Naive B cell (primary cell): ENCODE data around the gene NKD2. TPM values are rescaled to one million over a fixed set of nuclear protein-coding genes. Genes with fewer than 3 reads are reported as not detected.

Experiments
- ATAC-seq, 2 donors: fragments of 150-1000 bp; cut with Tn5 transposase; 2 replicates each; pipeline ENCODE4 v1.10.0; 2021; ENCODE audit warnings: low read depth in 2 of 2, mild to moderate bottlenecking in 2 of 2, moderate library complexity in 2 of 2
- DNase-seq: peaks from one replicate; pipeline ENCODE4 v3.0.0; 2022
- H3K27ac Mint-ChIP-seq, 6 donors: one replicate each; pipeline ENCODE4 v1.8.0; 2020 to 2022; ENCODE audit warnings: mild to moderate bottlenecking in 6 of 6, mixed read lengths in 6 of 6, moderate library complexity in 5 of 6, inconsistent platforms in 2 of 6
- H3K27me3 Mint-ChIP-seq, 3 donors: one replicate each; pipeline ENCODE4 v1.8.0; 2021 to 2022; ENCODE audit warnings: mixed read lengths in 3 of 3, mild to moderate bottlenecking in 1 of 3
- H3K36me3 Mint-ChIP-seq, 2 donors: one replicate each; pipeline ENCODE4 v1.8.0; 2020 to 2022; ENCODE audit warnings: mixed read lengths in 2 of 2, inconsistent platforms in 1 of 2, mild to moderate bottlenecking in 1 of 2
- H3K4me1 Mint-ChIP-seq, 3 donors: one replicate each; pipeline ENCODE4 v1.8.0; 2020 to 2022; ENCODE audit warnings: mixed read lengths in 3 of 3, inconsistent platforms in 1 of 3, mild to moderate bottlenecking in 1 of 3, moderate library complexity in 1 of 3
- H3K4me3 Mint-ChIP-seq, 8 donors: one replicate each; pipeline ENCODE4 v1.8.0; 2020 to 2022; ENCODE audit warnings: mild to moderate bottlenecking in 8 of 8, mixed read lengths in 8 of 8, moderate library complexity in 8 of 8, inconsistent platforms in 2 of 8
- H3K9me3 Mint-ChIP-seq, 7 donors: one replicate each; pipeline ENCODE4 v1.8.0; 2020 to 2022; ENCODE audit warnings: mixed read lengths in 7 of 7, mild to moderate bottlenecking in 5 of 7, inconsistent platforms in 2 of 7, moderate library complexity in 1 of 7
- polyA plus RNA-seq, 6 donors: library from polyadenylated mRNA; unstranded; fragments of 300-500 nt; fragmentation: Illumina TruSeq; gene quantifications; one replicate each; pipeline ENCODE4 v1.2.3, GENCODE V29; 2021; ENCODE audit warnings: low read depth in 6 of 6

The NKD2 gene
- polyA plus RNA-seq, 6 donors from 2014 or later: 0.29 TPM; not detected in 5

DNA sequence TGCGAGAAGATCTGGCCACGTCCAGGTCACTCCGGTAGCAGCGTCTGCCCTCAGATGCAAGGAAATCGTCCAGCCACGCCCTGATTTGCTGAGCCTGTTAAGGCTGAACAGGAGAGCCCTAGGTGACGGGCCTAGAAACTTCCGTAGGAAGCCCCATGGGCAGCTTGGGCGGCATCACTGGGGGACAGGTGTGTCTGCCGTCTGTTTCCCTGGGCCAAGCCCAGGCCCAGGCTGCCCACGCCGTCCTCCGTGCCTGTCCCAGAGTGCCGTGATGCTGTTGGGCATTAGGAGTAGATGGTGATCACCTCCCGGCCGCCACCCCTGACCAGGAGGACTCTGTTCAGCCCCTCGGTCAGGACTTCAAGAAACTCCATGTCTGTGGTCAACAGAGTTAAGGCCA lies 43.5 kb downstream of the NKD2 start:
- Mint-ChIP-seq H3K4me1 (peaks cover 0 to 15% (median 11%) of the 10 kb centered on the region in 3 donors), H3K4me3 (peak overlapping the region in 1 of 8 donors; percentile 44), H3K9me3 (peaks cover 0 to 14% (median 0%) of the 10 kb centered on the region in 7 donors), H3K36me3 (peaks cover 4 to 9% of the 10 kb centered on the region in 2 donors), H3K27me3 (no peaks in the 10 kb centered on the region), H3K27ac (peak overlapping the region in 2 of 6 donors; percentile 29 to 64)
- DNase-seq: no peak
- no peak for ATAC-seq

DNA sequence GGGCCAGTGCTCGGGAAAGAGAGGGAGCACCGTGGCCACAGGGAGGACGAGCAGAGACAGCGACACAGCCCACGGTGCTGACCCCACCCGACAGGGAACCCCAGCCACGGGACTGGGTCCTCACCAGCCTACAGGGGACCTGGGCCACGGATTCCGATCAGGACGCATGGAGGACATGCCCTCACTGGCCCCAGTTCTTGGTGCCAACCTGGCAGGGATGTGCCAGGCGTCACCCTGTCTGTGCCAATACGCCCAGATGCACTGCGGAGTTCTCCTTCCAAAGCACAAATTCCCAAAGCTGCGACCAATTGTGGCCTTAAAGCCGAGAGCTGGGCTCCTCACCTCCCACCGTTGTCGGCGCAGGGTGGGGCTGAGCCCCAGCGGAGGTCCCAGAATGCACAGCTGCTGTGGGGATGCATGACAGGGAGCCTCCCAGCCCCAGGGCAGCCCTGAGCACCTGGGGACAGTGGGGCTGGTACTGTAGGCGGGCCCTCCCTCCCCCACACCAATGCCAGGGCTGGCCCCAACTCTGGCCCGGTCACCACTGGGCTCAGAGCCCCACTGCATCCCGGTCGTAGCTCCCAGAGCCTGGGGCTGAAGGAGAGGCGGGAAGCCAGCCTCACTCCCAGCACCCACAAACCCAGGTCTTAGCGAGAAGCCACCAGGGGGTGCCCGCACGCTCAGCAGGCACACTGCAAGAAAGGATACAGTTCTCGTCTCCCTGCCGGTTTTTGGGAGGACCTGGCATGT lies 44.2 kb downstream of the NKD2 start:
- H3K4me1 Mint-ChIP-seq: peaks cover 0 to 10% (median 8%) of the 10 kb centered on the region in 3 donors
- peak overlapping the region in 1 of 6 donors; percentile 64 for H3K27ac Mint-ChIP-seq
- ATAC-seq: no peak
- H3K36me3 Mint-ChIP-seq: peaks cover 4% of the 10 kb centered on the region in 2 donors
- no peak for DNase-seq
- peaks cover 0 to 7% (median 0%) of the 10 kb centered on the region in 7 donors for H3K9me3 Mint-ChIP-seq
- H3K27me3 Mint-ChIP-seq: no peaks in the 10 kb centered on the region
- H3K4me3 Mint-ChIP-seq: no peak overlapping the region

DNA sequence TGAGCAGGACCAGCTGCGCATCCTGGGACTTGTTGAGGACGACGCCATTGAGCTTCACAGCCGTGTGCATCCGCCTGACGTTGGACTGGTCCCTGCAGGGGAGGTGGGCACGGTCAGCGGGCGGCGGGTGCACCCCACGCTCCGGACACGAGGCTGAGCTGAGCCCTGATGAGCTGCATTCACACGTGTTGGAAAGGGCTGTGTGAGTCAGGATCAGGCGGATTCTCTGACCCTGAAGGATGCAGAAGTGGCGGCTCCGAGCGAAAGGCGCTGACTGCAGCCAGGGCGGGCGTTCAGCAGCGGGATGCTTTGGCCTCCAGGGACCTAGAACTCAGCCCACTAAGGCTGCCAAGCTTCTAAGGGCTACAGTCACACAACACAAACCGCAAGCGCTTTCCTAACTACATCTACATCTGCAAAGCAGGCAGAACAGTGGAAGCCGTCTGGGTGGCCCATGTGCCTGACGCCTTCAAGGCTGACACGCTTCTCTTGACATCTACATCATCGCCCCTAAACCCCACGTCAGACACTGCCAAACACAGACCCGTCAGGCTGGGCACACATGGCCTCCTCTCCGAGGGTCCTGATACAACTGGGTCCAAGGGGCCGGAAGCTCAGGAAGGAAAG lies 44.9 kb downstream of the NKD2 start:
- peaks cover 0 to 4% of the 10 kb centered on the region in 2 donors for H3K36me3 Mint-ChIP-seq
- peaks cover 0 to 5% (median 1%) of the 10 kb centered on the region in 3 donors for H3K4me1 Mint-ChIP-seq
- no peak for DNase-seq
- H3K9me3 Mint-ChIP-seq: no peaks in the 10 kb centered on the region
- H3K27me3 Mint-ChIP-seq: no peaks in the 10 kb centered on the region
- no peak overlapping the region for H3K4me3 Mint-ChIP-seq
- no peak for ATAC-seq
- no peak overlapping the region for H3K27ac Mint-ChIP-seq

DNA sequence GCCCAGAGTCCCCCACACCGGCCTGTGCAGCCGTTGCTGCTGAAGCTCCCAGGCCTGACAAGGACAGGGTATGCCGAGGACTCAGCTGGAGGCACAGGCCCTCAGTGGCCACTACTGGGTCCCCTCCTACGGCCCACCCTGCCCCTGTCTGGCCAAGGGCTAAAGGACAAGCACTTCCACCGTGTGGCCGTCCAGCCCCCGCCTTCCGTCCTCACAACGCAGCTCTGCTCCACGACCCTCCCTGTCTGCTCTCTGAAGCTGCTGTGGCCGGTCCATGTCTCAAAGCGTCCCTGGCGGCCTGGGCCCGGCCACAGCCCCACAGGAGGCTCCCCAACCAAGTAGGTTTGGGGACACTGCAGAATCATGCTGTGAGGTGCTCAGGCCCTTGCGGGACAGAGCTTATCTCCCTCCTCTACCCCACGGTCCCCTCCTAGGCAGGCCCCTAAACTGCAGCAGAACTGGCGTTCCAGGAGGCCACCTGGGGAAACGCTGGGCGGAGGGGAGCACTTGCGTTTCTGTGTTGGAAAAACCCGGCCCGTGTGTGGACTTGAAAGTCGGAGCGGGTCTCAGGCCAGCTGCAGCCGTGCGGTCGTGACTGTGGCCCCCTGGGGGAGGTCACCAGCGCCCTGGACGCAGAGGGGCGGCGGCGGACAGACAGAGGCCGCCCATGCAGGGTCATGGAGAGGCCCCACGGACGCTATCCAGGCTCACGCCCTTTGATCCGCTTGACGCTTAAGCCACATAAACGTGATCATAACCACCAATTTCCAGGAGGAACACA lies 45.6 kb downstream of the NKD2 start:
- Mint-ChIP-seq H3K27me3 (no peaks in the 10 kb centered on the region), H3K9me3 (no peaks in the 10 kb centered on the region), H3K27ac (peak overlapping the region in 2 of 6 donors; percentile 29 to 33), H3K4me3 (no peak overlapping the region), H3K4me1 (peaks cover 0 to 5% (median 0%) of the 10 kb centered on the region in 3 donors), H3K36me3 (peaks cover 0 to 4% of the 10 kb centered on the region in 2 donors)
- no peak for DNase-seq
- ATAC-seq: no peak

DNA sequence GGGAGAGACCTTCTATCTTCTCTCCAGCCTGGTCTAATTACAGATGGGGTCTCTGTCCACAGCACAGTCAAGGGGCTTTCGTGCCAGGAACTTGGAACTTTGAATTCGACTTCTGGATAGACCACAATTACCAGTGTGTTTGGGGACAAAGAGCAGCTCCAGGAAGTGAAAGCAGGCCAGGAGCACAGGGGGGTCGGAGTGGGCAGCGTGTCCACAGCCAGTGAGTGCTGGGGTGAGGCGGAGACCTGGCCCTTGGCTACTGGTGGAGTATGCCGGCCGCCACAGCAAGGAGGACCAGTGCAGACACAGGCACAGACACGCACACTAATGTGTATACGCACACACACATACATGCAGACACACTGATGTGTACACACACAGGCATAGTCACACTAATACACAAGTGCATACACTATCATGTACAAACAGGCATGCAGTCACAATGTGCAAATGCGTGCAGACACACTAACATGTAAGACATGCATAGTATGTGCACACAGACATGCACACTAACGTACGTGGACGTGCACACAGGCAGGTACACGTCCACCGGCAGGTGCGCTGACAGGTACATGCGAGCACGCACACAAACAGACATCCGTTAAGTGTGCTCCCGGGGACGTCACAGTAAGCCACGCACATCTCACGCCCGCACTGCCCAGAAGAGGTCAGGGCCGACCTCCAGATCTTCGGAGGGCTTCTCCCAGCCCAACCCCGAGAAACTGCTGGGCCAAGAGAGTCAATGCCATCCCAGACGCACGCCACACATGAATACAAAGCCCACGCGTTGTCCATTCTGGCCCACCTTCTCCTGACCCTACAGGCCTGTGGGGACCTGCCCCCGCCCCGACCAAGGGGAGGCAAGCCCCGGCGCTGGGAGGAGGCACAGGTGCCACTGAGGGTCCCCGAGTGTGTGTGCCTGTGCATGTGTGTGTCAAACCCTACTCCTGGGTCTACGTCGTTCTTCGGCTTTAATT lies 46.5 kb downstream of the NKD2 start:
- H3K27me3 Mint-ChIP-seq: no peaks in the 10 kb centered on the region
- DNase-seq: no peak
- peaks cover 0 to 5% (median 0%) of the 10 kb centered on the region in 3 donors for H3K4me1 Mint-ChIP-seq
- peak overlapping the region in 2 of 6 donors; percentile 43 to 44 for H3K27ac Mint-ChIP-seq
- no peaks in the 10 kb centered on the region for H3K9me3 Mint-ChIP-seq
- no peak overlapping the region for H3K4me3 Mint-ChIP-seq
- no peak for ATAC-seq
- peaks cover 0 to 4% of the 10 kb centered on the region in 2 donors for H3K36me3 Mint-ChIP-seq

DNA sequence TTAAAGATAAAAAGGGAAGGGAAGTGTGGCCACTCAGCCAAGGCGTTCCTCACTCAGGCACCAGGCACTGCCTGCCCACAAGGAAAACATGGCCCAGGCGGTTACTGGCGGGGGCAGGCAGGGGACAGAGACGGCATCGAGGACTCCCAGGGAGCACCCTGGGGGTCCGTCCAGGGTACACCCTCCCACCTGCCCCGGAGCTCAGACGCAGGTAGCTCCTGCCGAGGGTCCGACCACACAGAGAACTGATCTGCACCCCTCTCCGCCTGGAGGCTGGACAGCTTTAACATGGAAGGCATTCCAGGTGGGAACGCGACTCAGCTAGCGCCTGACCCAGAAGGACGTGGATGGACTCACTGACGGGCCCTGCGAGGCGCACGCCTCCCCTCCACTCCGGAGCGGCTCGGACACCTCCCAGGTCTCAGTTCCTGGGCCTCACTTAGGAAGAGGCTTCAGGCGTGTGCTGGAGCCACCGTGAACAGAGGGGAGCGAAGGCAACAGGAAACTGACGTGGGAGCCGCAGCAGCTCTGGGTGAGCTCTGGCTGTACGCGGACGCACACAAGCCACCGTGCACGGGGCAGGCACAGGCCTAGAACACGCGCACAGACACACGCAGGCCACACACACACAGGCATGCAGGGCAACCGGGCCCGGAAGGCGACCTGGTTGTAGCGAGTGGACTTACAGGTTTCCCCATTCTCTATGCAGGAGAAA lies 47.5 kb downstream of the NKD2 start:
- Mint-ChIP-seq H3K4me3 (no peak overlapping the region), H3K4me1 (peaks cover 0 to 5% (median 0%) of the 10 kb centered on the region in 3 donors), H3K36me3 (peaks cover 0 to 4% of the 10 kb centered on the region in 2 donors), H3K27ac (no peak overlapping the region), H3K27me3 (no peaks in the 10 kb centered on the region), H3K9me3 (no peaks in the 10 kb centered on the region)
- ATAC-seq (no peak), DNase-seq (no peak)

DNA sequence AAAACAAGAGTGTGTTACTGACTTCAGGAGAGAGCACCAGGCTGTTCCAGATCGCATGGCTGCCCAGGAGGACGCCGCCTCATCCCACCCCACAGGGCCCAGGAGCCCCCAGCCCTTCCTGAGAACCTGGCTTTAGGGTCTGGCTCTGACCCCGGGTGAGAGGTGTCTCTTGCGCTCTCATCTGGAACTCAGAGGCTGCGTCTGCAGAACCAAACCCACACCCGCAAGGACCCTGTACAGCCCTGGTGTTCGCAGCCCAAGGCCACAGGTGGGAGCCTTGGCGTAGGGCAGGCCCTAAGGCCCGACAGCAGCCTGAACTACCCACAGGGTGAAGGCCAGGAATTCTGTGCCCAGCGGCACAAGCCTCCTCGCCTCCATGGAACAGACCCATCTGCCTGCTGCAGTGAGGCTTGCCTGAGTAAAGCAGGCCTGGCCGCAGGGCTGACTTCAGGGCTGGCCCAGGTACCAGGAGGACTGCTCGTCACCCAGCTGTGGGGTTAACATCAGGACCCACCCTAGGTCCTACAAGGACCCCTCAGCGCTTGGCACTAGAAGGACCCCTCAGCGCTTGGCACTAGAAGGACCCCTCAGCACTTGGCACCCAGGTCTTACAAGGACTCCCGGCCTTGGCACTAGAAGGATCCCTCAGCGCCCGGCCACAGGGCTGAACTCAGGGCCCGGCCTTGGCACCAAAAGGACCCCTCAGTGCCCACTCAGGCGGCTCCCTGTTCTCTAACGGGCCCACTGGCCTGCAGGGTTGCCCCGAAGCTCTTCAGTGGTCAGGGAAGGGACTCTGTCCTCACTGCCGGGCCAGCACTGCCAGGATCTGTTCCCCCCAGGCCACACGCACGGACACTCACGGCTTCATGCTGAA lies 48.2 kb downstream of the NKD2 start:
- no peak for ATAC-seq
- DNase-seq: no peak
- peaks cover 0 to 5% (median 0%) of the 10 kb centered on the region in 3 donors for H3K4me1 Mint-ChIP-seq
- H3K9me3 Mint-ChIP-seq: no peaks in the 10 kb centered on the region
- H3K27me3 Mint-ChIP-seq: no peaks in the 10 kb centered on the region
- H3K4me3 Mint-ChIP-seq: no peak overlapping the region
- peaks cover 0 to 4% of the 10 kb centered on the region in 2 donors for H3K36me3 Mint-ChIP-seq
- no peak overlapping the region for H3K27ac Mint-ChIP-seq

DNA sequence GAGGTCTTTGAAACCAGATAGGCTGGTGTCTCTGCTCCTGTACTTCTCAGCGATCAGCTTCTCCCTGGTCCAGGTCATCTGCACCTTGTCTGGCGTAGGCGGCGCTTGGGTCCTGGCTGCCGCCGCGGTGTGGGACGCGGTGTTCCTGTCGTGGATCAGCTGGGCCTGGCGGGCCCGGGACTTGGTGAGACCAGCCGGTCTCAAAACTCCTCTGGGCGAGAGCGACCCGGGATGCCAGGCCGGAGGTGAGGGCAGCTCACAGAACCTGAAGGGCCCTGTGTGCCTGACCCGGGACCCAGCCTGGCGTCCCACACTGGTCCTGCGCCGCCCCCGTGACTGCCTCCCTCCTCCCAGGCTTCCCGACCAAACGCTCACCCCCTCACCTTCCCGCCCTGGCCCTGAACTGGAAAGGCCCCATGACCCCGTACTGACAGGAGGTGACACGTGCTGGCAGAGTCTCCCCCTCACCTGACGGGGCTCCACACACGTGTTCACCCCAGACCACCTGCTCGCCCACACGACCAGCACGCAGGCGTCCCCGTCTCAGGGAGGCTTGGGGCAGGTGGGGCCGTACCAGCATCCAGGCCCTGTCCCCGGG lies 49.0 kb downstream of the NKD2 start:
- Mint-ChIP-seq H3K27me3 (no peaks in the 10 kb centered on the region), H3K27ac (no peak overlapping the region), H3K36me3 (no peaks in the 10 kb centered on the region), H3K4me1 (peaks cover 0 to 5% (median 0%) of the 10 kb centered on the region in 3 donors), H3K9me3 (no peaks in the 10 kb centered on the region), H3K4me3 (no peak overlapping the region)
- no peak for ATAC-seq
- no peak for DNase-seq

DNA sequence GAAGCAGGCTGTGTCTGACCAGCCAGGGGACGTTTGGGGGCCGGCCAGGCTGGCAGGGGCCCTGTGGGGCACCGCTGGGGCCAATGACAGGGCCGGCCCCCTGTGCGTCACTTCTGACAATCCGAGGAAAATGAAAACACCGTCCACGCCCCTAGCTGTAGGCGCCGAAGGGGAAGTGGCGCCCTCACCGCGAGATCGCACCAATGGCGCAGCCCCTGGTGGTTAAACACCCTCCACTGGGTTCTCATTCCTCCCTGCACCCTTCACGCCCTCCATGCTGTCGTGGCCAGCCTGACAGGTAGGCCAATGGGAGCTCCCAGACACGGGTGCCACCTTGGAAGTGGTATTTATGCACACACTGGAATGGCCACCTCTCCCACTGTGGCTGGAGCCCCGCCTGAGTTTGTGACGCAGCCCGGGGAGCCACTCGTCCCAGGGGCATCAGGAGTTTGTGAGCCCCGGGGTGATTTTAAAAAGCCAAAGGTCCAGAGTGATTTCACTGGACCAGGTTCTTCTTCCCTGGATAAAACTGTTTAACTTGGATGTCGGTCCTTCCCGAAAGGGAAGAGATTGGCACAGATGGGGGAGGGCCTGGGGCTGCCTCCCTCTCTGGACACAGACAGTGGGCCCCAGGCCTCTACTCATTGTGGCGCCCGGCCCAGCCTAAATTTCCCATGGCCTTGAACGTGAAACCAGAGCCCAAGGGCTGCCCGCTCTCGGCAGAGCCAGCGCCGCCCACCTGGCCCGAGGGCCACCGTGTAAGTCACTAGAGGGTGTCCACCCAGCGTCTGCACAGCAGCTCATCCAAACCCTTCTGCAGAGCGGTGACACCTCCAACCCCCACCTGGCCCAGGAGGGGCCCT lies 49.7 kb downstream of the NKD2 start:
- Mint-ChIP-seq H3K9me3 (no peaks in the 10 kb centered on the region), H3K27ac (peak overlapping the region in 1 of 6 donors; percentile 15), H3K27me3 (no peaks in the 10 kb centered on the region), H3K4me3 (no peak overlapping the region), H3K4me1 (peaks cover 0 to 5% (median 0%) of the 10 kb centered on the region in 3 donors), H3K36me3 (no peaks in the 10 kb centered on the region)
- no peak for DNase-seq
- ATAC-seq: no peak

DNA sequence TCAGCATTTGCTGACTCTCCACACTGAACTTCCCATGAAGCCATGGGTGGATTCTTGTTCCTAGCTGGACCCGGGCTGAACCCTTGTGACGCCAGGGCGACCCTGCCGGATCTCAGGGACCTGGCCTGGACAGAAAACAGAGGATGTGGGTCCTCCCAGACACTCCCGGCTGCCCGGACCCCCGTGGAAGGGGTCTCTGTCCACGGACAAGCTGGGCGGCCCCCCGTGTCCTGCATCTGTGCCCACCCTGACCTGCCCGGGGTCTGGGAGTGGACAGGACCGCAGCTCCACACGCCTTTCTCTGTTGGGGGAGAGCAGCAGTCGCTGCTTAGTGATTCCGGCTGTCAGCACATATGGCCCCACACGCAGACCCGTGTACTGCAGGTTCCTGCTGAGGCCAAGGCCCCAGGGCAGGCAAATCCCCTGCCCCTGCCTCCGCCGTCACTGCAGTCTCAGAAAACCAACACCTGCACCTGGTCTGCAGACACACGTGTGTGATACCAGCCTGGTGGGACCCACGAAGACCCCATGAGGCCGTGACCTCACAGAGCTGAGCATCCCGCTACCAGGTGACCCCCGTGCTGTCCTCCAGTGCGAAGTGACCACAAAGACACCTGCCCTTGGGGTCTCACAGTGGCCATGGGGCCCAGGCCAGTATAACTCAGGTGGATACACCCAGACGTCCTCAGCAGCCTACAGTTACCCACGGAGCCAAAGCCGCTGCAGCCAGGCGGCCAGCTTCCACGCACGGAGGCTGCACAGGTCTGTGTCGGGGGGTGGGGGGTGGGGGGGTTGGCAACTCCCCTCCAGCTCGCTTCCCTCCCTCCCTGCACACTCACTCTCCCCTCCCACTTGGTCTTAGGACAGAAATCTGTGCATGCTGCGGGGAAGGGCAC lies 50.6 kb downstream of the NKD2 start:
- no peaks in the 10 kb centered on the region for H3K27me3 Mint-ChIP-seq
- H3K9me3 Mint-ChIP-seq: no peaks in the 10 kb centered on the region
- H3K36me3 Mint-ChIP-seq: no peaks in the 10 kb centered on the region

More for the DNA sequence above, 50.6 kb downstream of the NKD2 start:
- peaks cover 0 to 1% (median 0%) of the 10 kb centered on the region in 3 donors for H3K4me1 Mint-ChIP-seq
- peak overlapping the region in 1 of 8 donors; percentile 16 for H3K4me3 Mint-ChIP-seq
- H3K27ac Mint-ChIP-seq: peak overlapping the region in 1 of 6 donors; percentile 34
- DNase-seq (no peak), ATAC-seq (no peak)
